HG03025 (cell line): ENCODE results near the gene TMED6.
"Not testable (repeated sequence)": the region's sequence is repeated elsewhere in the genome, so short reads cannot be mapped to it uniquely, and the experiment has no call there.

Experiments used
- ATAC-seq: cut with Tn5 transposase; IDR thresholded peaks from one replicate; pipeline ENCODE4 v1.9.1; 2021; ENCODE audit warnings: mild to moderate bottlenecking, moderate library complexity; ENCODE audit not compliant: unreplicated experiment, low FRiP score

Gene TMED6

GRCh38 chr16:69363281-69363717 is 11.7 kb upstream of the TMED6 start:
- ATAC-seq = no peak

- ATAC-seq = not testable (repeated sequence)
Observed at GRCh38 chr16:69360070-69360469, 8.5 kb upstream of the TMED6 start.

GRCh38 chr16:69350536-69351133 is 951 bp downstream of the TMED6 start:
- no peak for ATAC-seq

- ATAC-seq = no peak
Observed at GRCh38 chr16:69349536-69349935, 2.0 kb downstream of the TMED6 start.

- no peak for ATAC-seq
Observed at GRCh38 chr16:69348222-69348621, 3.4 kb downstream of the TMED6 start.

- ATAC-seq = no peak
Observed at GRCh38 chr16:69346683-69347082, 4.9 kb downstream of the TMED6 start.

- ATAC-seq = no peak
Observed at GRCh38 chr16:69345923-69346322, 5.7 kb downstream of the TMED6 start.

GRCh38 chr16:69344171-69344570 is 7.4 kb downstream of the TMED6 start:
- no peak for ATAC-seq

- no peak for ATAC-seq
Observed at GRCh38 chr16:69340095-69340644, 11.4 kb downstream of the TMED6 start.

- ATAC-seq = peak; percentile 89
Observed at GRCh38 chr16:69339289-69340094, 12.1 kb downstream of the TMED6 start, which contains the start of the genes COG8 and NIP7. Gene COG8 (minus strand): TSS chr16:69339564. CDS start chr16:69339552, 12 bp downstream. Gene NIP7 (plus strand): TSS chr16:69339772. CDS start chr16:69339830, 58 bp downstream.

- no peak for ATAC-seq
Observed at GRCh38 chr16:69338557-69339288, 12.9 kb downstream of the TMED6 start.

GRCh38 chr16:69334696-69335095 is 16.9 kb downstream of the TMED6 start:
- no peak for ATAC-seq

GRCh38 chr16:69330286-69331109 is 21.1 kb downstream of the TMED6 start, which contains the start of gene PDF:
Gene PDF (minus strand): TSS chr16:69330588. CDS start chr16:69330570, 18 bp downstream.
- ATAC-seq = peak; percentile 87

- ATAC-seq = no peak
Observed at GRCh38 chr16:69329369-69330285, 22.0 kb downstream of the TMED6 start.

- no peak for ATAC-seq
Observed at GRCh38 chr16:69328854-69329316, 22.7 kb downstream of the TMED6 start.

- no peak for ATAC-seq
Observed at GRCh38 chr16:69327585-69328310, 23.8 kb downstream of the TMED6 start.

GRCh38 chr16:69326172-69326873 is 25.3 kb downstream of the TMED6 start:
- ATAC-seq = no peak
